ENCODE results near the gene TMEM238.
"Not testable (repeated sequence)": the region's sequence is repeated elsewhere in the genome, so short reads cannot be mapped to it uniquely, and the experiment has no call there.

Gene TMEM238, protein sequence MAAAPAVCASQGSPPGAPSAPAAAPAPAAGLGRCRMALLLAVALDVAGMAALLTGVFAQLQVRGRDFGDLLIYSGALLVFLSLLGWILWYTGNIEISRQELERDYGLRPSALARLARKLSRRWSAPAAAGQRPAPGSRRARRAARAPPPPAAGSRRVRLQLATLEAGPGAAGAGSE

DNA sequence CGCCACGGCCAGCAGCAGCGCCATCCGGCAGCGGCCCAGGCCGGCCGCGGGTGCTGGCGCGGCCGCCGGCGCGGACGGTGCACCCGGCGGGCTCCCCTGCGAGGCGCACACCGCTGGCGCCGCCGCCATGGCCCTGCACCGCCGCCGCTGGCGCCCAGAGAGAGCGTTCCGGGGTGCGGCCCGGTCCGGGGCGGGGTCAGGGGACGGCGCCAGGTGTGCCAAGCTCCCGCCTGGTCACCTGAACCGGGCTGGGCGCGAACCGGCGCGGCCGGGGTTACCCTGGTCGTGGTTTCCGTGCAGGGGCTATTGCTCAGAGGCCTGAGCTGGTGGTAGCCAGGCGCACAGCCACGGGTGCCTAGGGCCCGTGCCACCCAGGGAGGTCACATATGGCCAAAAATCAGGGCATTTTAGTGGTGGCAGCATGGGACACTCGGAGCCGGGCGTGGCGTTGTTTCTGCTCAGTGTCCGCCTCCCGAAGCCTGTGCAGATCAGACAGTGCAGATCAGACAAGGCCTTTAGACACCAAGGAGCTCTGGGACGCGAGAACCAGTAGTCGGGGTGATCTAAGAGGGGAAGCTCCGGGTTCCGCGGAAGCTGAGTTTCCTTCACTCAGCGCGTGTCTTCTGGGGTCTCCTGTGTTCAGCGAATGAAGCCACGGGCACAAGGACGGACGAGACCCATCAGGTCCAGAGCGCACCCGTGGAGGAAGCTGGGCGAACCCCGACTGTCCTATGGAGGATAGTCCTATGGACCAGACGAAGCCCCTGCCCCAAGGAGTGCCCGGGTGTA lies at the start of gene TMEM238:
Gene TMEM238 (minus strand): TSS at position 162 of the 789 bp plus-strand sequence. CDS start 33 bp downstream, at position 129.
- peak within 1 kb of the TSS; percentile 35 for H3K4me3 ChIP-seq (ENCODE audit: low read depth, low read length)

DNA sequence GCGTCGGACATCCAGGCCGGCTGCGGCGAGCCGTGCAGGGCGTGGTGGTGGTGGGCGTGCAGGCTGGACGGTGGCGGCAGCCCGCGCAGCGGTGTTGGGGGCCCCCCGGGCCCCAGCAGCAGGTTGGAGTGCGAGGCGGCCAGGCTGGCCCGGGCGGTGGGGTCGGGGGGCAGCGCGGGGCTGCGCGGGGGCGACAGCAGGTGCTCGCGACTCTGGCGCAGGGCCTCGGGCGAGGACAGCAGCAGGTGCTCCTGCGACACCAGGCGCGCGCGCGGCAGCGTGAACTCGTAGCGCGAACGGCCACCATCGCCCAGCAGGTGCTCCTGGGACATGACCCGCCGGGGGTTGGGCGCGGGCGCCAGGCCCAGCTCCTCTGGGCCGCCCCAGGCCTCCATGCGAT lies 49.2 kb upstream of the TMEM238 start:
- no peak overlapping the region for H3K4me3 ChIP-seq (ENCODE audit: low read depth, low read length)

DNA sequence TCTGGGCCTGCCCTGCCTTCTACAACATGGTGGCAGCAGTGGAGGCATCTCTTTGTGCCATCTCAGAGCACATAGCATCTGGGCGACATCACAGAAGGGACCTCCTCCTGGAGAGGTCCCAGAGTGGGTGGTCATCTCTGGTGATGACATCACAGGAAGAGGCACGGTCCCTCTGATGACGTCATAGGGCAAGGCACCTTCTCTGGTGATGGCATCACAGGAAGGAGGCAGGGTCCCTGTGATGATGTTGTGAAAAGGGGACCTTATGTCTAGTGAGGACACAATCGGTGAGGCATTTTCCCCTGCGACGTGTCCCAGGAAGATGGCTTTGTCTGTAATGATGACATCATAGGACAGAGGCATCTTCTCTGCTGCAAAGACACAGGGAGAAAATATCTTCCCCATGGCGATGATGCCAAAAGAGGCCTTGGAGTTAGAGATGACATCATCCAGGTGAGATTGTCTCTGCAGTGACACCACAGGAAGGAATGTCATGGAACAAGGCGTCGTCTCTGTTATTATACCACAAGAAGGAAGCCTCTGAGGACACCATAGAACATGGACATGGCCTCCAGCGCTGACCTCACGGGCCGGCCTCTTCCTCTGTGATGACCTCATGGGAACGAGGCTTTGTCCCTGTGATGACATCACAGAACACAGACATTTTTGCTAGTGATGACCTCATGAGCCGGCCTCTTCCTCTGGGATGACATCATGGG lies 48.3 kb upstream of the TMEM238 start:
- no peak overlapping the region for H3K4me3 ChIP-seq (ENCODE audit: low read depth, low read length)

DNA sequence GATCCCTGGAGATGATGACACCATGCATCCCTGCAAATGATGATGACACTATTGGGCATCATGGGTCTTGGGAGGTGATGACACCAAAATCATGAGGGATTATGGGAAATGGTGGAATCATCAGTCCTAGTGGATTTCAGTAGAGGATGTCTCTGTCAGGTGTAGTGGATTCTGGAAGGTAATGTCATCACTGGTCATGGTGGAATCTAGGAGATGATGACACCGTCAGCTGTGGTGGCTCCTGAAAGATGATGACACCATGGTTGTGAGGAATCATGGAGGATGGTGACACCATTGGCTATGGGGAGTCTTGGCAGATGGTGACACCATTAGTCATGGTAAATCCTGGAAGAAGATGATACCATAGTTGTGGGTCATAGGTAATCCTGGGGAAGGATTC lies 47.1 kb upstream of the TMEM238 start:
- H3K4me3 ChIP-seq (ENCODE audit: low read depth, low read length): no peak overlapping the region

DNA sequence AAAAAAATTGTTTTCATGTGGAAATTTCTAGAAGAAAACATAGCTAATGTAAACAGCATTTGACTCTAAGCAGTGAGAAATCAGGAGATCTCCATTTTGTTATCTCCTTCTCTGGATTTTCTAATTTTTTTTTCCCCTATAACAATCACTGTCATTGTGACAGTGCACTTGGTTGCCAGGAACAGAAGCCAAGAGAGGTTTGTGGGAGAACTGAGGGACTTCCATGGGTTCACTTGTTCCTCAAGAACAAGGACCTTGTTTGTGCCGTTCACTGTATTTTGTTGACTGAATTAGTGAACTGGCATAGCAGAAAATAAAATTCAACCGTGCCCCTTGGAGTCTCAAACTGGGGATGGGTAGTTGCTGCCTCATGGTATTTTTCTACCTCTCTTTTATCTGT lies 42.0 kb upstream of the TMEM238 start:
- no peak overlapping the region for H3K4me3 ChIP-seq (ENCODE audit: low read depth, low read length)

DNA sequence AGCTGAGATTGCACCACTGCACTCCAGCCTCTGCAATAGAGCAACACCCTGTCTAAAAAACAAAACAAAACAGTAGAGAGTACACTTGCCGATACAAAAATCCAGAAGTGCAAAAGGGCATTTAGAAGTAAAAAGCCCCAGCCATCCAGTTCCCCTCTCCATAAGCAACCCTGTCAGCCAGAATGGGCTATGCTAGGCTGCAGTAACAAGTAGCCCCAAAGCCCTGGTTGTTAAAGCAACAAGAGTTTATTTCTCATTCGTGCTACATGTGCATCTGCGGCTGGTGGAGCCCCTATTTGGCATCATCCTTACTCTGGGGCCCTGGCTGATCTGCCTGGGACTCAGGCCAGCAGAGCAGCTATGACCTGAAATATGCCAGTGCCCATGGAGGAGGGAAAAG lies 40.4 kb upstream of the TMEM238 start:
- H3K4me3 ChIP-seq (ENCODE audit: low read depth, low read length): no peak overlapping the region

DNA sequence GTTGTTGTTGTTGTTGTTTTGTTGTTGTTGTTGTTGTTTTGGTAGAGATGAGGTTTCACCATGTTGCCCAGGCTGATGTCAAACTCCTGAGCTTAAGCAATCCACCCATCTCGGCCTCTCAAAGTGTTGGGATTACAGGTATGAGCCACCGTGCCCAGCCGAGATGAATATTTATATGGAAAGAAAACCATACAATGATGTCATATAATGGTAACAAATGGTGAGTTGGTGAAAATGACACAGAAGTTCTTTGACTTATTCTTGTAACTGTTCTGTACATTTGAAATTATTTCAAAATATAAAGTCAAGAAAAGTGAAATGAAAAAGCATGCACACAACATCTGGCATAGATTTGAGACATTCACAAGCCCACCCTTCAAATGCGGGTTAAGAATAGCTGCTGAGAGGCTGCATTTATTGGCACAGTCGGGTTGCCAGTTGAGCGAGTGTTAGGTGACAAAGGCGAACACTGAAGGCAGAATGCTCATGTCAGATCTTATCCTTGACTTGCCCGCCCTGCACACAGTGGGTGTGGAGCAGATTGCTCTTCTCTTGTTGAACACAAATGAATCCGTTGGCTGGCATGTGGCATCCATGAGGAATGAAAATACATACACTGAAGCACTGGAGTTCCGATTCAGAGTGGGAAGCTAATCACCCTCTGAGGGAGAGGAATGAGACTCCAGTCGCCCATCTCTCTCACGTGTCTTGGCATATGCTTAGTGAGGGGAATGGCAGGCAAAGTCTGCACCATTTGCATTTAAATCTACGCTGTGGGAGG lies 39.3 kb upstream of the TMEM238 start:
- H3K4me3 ChIP-seq (ENCODE audit: low read depth, low read length): no peak overlapping the region

DNA sequence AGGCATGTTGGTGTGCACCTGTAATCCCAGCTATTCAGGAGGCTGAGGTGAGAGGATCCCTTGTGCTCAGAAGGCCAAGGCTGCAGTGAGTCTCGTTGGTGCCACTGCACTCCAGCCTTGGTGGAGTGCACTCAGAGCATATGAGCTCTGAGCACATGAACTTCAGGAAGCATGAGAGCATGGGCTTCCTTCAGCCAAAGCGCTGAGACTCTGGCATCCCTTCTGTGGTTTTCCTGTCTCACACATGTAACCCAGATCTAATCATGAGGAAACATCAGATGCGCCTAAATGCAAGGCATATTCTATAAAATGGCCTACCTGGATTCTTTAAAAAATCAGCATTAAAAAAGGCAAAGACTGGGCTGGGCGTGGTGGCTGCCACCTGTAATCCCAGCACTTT lies 37.2 kb upstream of the TMEM238 start:
- not testable (repeated sequence) for H3K4me3 ChIP-seq (ENCODE audit: low read depth, low read length)

DNA sequence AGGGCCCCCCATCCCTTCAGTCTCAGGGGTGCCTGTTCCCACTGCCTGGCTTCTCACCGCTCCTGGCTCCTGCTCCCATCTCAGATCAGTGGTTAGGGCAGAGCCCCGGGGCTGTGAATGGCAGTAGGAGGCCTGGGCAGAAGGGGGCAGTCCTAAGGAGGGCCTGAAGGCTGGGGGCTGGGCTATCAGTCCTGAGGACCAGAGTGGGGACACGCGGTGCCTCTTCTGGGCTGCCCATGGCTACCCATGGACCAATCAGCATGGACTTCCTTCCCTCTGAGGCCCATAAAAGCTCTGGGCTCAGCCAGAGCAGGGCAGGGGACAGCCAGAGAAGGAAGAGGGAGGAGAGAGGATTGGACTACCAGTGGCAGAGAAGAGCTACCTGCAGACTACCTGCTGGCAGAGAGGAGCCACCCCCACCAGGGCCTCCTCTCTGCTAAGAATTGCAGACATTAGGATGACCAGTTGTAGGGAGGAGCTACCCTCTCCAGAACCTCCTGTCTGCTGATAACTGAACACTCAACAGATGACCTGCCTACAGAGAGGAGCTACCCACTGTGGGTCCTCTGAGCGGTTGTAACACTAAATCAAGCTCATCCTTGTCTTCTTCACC lies 35.6 kb upstream of the TMEM238 start:
- H3K4me3 ChIP-seq (ENCODE audit: low read depth, low read length): no peak overlapping the region

DNA sequence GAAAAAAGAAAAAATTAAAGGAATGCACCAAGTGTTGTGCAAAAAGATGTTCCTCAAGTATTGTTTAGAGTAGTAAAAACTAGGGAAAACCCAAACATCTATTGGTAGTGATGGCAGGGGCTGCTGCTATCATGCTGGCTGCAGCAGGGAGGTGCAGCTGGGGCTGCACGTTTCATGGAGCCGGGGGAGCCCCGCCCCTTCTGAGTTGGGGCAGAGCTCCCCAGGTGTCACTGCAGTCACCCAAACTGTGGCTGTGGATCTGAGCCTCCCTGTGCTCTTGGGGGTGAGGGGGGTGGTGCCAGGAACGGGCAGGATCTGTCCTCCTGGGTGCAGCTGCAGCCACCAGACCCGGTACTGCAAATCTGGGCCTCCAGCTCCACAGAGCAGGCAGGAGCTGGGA lies 35.0 kb upstream of the TMEM238 start:
- no peak overlapping the region for H3K4me3 ChIP-seq (ENCODE audit: low read depth, low read length)

DNA sequence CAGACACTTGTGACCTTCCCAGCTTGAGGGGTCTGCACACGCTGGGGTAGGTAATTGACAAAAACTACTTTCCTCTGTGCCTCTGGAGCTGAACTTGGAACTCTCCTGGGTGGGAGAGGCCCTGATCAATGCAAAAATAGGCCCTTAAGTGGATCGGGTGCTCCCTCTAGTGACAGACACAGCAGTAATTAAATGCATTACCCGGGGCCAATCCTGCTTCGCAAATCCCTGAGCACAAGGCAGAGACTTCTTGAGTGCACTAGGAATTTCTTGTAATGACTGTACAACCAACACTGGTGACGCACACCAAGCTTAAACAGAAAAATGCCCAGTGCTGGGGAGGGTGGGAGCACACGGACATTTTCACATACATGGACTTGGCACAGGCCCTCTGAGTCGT lies 34.1 kb upstream of the TMEM238 start:
- H3K4me3 ChIP-seq (ENCODE audit: low read depth, low read length): no peak overlapping the region

DNA sequence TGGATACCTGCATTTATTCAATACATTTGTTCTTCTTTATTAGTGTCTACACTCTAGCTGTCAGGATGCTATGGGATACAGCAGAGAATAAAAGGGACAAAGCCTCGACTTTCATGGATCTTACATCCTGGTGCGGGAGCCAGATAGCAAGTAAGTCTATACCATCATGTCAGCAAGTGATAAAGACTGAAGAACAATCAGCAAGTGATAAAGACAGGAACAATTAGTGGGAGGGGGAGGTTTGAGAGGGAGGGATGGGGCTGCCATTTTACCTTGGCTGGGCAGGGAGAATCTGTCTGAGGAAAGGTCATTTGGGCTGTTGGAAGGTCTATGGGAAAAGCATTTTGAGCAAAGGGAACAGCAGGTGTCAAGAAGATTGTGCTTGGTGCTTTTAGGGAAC lies 26.1 kb upstream of the TMEM238 start:
- no peak overlapping the region for H3K4me3 ChIP-seq (ENCODE audit: low read depth, low read length)

DNA sequence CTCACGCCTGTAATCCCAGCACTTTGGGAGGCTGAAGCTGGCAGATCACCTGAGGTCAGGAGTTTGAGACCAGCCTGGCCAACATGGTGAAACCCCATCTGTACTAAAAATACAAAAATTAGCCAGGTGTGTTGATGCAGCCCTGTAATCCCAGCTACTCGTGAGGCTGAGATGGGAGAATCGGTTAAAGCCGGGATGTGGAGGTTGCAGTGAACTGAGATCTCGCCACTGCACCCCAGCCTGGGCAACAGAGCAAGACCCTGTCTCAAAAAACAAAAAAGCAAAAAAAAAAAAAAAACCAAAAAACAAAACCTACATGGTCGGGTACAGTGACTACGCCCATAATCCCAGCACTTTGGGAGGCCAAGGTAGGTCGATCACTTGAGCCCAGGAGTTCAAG lies 25.1 kb upstream of the TMEM238 start:
- not testable (repeated sequence) for H3K4me3 ChIP-seq (ENCODE audit: low read depth, low read length)

DNA sequence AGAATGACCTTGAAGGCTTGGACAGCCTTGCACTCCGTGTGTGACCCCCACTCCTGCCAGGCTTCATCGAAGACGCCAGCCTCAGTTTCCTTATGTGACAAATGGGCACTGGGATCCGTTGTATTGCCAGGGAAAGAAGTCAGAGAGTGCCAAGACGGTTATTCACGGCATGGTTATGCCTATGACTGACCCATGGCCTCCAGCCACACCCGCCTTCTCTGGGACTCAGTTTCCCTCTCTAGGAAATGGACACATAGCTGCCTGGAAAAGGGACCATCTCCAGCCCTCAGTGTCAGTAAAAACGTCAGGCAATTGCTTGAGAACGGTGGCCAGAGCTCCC lies 24.4 kb upstream of the TMEM238 start:
- no peak overlapping the region for H3K4me3 ChIP-seq (ENCODE audit: low read depth, low read length)

DNA sequence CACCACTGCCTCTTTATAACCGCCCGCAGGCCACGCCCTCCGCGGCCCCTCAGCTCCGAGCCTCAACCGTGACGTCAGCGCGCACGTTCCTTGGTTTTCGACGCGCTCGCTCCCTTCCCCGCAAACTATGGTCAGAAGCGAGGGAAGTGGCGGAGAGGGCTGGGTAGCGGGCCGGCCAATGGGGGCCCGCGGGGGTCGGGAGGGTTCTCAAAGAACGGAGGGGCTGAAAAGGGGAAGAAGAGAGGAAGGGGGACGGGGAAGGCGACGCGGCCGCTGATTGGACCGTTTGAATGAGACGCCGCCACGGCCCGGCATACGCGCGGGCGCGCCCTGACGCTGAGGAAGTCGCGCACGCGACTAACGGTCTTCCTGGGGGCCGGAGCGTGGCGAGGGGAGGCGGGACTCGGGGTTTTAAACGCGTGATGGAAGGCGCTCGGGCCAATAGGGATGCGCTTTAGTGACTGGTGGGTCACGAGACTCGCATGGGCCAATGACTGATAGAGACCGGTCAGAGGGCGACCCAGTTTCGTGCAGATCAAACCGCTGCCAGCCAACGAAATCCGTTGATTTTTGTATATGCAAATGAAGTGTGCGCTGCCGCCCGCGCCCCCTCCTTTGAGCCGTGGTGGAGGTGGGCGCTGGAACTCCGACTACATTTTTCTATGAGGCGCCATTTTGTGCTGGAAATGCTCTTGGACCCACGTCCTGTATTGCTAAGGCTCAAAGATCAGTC lies 23.9 kb upstream of the TMEM238 start:
- H3K4me3 ChIP-seq (ENCODE audit: low read depth, low read length): peak overlapping the region; percentile 70

DNA sequence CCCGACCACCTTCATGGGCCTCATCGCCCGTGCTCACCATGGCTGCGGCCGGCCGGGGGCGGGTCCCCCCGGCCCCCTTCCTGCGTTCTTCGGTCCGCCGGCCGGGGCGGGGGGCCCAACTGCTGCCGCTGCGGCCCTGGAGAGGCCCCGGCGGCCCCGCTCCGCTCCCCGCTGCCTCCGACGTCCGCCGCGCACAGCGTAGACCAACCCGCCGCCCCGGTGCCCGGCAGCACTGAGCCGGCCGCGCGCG lies 23.4 kb upstream of the TMEM238 start, which contains the start of gene UBE2S:
Gene UBE2S (minus strand): TSS at position 239 of the 250 bp plus-strand sequence. CDS start 199 bp downstream, at position 40.
- H3K4me3 ChIP-seq (ENCODE audit: low read depth, low read length): peak within 1 kb of the TSS; percentile 70

DNA sequence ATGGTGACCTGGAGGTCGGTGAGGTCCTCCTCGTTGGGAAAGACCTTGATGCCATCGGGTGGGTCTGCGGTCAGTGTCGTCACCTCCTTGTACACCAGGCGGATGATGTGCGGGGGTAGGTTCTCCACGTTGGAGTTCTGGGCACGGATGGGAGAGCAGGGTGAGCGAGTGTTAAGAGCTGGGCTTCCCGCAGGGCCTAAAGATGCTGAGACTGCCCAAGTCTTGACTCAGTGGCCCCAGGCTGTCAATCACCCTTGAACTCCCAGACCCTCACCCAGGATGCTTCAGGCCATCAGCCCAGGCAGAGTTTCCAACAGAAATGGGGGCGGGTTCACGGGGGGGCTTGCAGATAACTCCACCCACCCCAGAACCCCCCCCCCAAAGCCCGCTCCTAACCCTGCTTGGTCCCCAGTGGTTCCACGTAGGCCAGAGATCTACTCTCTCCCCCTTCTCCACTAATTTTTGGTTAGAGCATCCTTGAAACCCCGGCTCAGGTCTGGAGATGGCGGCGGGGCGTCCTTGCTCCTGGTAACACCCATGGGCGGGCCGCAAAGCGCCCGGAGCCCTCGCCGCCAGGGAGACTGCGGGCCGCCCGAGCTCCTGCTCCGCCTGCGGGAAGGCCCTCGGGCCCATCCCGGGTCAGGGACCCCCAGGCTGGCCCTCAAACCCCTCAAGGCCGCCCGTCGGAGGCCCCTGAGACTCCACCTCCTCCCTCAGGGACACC lies 22.9 kb upstream of the TMEM238 start:
- H3K4me3 ChIP-seq (ENCODE audit: low read depth, low read length): peak overlapping the region; percentile 70

DNA sequence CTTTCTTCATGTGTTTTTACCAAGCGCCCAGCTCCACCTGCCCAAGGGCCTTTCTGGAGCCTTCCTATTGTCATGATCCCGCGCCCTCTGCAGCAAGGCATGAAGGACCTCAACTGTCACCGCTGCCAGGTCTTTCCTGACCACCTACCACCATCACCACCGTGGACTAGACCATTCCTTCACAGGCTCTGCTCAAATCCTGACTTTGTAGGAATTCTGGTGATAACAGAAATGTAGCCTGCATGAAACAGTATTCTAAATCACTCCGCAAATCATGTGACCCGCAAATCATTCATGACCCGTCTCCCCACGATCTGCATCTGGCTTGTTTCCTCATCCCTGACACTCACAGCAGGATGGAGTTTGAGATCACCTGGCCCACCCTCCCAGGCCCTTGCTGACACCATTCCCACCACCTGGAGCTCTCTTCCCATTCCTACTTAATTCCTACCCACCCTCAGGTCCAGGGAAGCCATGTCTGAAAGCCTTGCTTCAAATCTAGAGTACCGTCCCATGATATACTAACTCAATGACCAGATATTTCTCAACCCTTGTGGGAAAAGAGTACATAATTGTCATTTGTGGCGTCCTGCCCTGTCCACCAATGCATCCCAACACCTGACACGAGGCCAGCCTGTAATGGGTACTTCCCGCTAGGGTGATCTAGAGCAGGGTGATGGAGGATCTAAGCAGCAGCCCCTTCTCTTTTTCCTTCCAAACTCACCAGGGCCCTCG lies 22.2 kb upstream of the TMEM238 start:
- peak overlapping the region; percentile 70 for H3K4me3 ChIP-seq (ENCODE audit: low read depth, low read length)

DNA sequence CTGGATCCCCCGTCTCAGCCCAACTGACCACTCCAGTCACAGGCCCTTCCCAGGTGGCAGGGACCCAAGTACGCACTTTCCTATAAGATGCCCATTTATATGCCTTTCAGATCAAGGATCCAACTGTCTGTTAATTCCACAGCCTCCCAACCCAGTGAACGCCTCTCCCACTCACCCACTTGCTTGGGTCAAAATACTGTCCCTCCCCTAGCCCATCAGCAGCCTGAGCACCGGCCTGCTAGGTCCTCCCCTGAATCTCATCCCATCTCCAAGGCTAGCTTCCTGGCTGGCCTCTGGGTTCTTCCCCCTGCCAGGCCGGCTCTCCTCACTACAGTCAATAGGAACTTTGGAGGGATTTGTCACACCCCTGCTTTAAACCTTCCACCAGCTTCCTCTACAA lies 21.5 kb upstream of the TMEM238 start:
- no peak overlapping the region for H3K4me3 ChIP-seq (ENCODE audit: low read depth, low read length)
